ENCODE measurements around the gene CNIH1. TPM values are rescaled to one million over a fixed set of nuclear protein-coding genes. Genes with fewer than 3 reads are reported as not detected.

CNIH1 gene
- total RNA-seq, 4 donors from 2014 or later: 109 to 161 (median 136) TPM

DNA sequence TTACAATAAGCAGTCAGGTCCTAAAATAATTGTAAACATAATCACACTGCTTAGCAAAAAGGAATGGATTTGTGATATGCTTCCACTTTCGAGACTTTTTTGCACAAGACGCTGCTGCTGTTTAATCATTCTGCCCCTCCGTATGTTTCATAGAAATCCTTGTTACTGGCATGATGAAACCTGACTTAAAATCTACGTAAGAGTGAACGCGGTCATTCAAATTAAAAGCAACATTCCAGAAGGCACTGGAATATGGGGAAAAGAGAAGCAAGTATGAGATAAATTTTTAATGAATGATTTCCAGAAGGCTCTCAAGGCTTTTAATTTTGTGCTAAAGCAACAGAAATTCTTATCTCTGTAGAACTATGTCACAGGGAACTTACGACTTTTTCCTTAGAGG, 1.1 kb downstream of the CNIH1 start:
- TF ChIP-seq, protein P1, sequence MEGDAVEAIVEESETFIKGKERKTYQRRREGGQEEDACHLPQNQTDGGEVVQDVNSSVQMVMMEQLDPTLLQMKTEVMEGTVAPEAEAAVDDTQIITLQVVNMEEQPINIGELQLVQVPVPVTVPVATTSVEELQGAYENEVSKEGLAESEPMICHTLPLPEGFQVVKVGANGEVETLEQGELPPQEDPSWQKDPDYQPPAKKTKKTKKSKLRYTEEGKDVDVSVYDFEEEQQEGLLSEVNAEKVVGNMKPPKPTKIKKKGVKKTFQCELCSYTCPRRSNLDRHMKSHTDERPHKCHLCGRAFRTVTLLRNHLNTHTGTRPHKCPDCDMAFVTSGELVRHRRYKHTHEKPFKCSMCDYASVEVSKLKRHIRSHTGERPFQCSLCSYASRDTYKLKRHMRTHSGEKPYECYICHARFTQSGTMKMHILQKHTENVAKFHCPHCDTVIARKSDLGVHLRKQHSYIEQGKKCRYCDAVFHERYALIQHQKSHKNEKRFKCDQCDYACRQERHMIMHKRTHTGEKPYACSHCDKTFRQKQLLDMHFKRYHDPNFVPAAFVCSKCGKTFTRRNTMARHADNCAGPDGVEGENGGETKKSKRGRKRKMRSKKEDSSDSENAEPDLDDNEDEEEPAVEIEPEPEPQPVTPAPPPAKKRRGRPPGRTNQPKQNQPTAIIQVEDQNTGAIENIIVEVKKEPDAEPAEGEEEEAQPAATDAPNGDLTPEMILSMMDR (IDR thresholded peaks at IDR 0.05; ENCODE audit: low read depth): no peak

DNA sequence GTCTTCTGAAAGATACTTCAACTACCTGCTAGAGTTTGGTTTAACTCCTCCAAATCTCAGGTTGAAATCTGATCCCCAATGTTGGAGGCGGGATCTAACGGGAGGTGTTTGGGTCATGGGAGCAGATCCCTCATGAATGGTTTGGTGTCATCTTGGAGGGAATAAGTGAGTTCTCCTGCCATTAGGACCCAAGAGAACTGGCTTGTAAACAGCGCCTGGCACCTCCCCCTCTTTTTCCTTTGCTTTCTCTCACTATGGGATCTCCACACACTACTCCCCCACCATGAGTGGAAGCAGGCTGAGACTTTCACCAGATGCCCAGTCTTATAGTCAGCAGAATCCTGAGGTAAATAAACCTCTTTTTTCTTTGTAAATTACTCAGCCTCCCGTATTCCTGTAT, 2.5 kb downstream of the CNIH1 start:
- TF ChIP-seq, protein P1 (IDR thresholded peaks at IDR 0.05; ENCODE audit: low read depth): no peak

DNA sequence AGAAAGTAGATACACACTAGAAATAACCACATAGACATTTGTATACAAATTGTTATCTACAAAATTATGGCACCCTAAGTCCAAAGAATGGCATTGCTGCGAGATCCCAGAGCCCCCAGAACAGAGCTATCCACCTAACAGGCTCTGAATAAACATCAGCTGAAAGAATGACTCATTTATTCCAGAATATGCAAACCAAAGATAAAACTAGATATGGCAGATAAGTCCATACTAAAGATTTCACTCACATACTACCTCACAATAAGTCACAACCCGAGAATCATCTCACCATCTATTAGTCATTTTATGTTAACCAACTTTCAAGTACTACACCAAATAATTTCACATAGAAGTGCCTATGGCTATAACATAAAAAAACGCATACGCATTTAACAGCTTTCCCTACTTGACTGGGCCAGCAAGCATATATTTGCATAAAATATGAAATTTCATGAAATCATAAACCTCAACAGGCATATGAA, 5.6 kb downstream of the CNIH1 start:
- TF ChIP-seq, protein P1 (IDR thresholded peaks at IDR 0.05; ENCODE audit: low read depth): no peak

DNA sequence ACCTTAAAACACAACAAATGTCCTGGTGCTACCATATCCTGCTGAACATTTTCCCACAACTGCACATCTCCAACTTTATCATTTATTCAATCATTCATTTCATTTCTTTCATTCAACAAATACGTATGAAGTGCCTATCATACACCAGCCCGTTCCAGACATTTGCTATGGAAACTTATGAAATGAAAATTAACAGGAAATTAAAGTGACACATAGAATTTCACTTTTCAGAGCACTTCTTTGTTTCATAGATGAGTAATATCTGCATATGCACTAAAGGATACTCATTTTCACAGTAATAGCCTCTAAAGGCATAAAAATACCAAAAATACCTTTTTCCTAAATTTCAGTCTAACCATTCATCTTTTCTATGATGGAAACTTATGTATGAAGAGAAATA, 12.6 kb downstream of the CNIH1 start:
- TF ChIP-seq, protein P1 (IDR thresholded peaks at IDR 0.05; ENCODE audit: low read depth): no peak

DNA sequence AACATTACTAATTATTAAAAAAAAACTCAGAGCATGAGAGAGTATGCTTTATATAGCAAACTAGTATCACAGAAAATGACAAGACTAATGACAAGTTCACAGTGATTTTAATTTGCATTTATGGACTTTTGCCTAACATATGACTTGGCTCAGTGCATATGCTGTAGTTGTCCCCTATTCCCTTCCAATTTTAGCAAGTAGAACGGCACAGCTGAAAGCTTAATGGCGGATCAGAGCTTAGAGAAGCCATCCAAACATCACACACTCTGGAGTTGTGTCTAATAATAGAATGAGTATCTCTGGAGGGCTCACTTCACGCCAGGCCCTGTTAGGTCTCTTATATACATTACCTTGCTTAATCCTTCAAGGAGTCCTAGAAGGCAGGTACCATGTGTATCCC, 13.3 kb downstream of the CNIH1 start:
- TF ChIP-seq, protein P1 (IDR thresholded peaks at IDR 0.05; ENCODE audit: low read depth): no peak

DNA sequence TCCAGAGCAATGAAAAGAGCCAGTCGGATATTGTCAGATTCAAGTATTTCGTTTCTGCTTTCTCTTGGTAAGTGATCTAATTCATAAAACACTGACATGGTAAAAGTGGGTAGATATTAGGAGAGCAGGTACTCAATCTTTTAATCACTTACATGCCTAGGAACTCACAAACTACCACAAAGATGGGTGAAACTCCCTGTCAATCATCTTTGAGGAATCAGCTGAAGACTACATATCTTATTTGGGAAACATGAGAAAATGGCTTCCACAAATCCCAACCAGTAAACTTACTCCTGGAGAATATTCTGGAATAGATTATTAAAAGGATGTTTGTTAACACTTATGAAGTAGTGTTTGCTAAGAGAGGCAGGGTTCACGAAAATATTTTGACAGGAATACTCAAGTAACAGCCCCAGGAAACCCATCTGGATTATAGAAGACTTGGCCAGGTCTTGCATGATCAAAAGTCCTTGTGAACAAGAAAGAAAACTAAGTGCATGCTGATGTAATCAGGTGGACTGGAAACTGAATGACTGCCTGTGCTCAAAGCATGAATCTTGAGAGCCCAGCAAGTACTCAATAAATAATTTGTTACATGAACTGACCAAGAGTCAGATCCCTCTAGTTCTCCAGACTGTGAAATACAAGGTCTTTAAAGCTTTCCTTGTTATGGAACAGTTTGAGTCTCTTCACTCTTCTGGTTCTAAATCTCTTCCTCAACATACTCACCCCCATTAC, 15.5 kb downstream of the CNIH1 start:
- TF ChIP-seq, protein P1 (IDR thresholded peaks at IDR 0.05; ENCODE audit: low read depth): no peak

DNA sequence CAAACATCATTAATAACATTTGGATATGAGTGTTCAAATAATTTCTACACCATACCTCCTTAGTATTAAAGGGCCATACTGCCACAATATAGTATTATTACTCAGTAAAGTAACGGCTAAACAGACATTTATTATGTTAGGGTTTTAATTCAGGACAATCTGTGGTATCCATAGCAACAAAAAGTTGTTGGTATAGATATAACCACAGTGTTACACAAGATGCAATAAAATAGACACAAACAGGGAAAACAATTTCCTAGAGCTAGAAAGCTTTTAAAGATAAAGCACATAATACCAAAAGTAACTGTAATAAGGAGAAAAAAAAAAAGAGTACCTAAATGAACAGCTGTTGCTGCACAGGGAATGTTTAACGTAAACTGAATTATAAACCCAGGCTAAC, 16.1 kb downstream of the CNIH1 start:
- TF ChIP-seq, protein P1 (IDR thresholded peaks at IDR 0.05; ENCODE audit: low read depth): no peak

Data from subcutaneous adipose tissue (tissue), 4 donors.